Measurements from ENCODE around the gene C11orf24. TPM values are rescaled to one million over a fixed set of nuclear protein-coding genes. Genes with fewer than 3 reads are reported as not detected.
"Not testable (repeated sequence)": the region's sequence is repeated elsewhere in the genome, so short reads cannot be mapped to it uniquely, and the experiment has no call there.

The C11orf24 gene
- total RNA-seq, 1 donor from 2014 or later = 26.7 TPM

- Histone ChIP-seq H3K27ac (no peak overlapping the region), H3K27me3 (no peaks in the 10 kb centered on the region), H3K36me3 (no peaks in the 10 kb centered on the region), H3K9me3 (no peaks in the 10 kb centered on the region), H3K4me3 (no peak overlapping the region), H3K4me1 (peaks cover 19% of the 10 kb centered on the region)
- ATAC-seq (no peak), DNase-seq (no peak)
- intact Hi-C loops (cut with DNase I) = no loop called here
- TF ChIP-seq, protein P1, sequence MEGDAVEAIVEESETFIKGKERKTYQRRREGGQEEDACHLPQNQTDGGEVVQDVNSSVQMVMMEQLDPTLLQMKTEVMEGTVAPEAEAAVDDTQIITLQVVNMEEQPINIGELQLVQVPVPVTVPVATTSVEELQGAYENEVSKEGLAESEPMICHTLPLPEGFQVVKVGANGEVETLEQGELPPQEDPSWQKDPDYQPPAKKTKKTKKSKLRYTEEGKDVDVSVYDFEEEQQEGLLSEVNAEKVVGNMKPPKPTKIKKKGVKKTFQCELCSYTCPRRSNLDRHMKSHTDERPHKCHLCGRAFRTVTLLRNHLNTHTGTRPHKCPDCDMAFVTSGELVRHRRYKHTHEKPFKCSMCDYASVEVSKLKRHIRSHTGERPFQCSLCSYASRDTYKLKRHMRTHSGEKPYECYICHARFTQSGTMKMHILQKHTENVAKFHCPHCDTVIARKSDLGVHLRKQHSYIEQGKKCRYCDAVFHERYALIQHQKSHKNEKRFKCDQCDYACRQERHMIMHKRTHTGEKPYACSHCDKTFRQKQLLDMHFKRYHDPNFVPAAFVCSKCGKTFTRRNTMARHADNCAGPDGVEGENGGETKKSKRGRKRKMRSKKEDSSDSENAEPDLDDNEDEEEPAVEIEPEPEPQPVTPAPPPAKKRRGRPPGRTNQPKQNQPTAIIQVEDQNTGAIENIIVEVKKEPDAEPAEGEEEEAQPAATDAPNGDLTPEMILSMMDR (IDR thresholded peaks at IDR 0.05) = no peak
Measured at GRCh38 chr11:68302670-68303069, 30.9 kb upstream of the C11orf24 start.

DNA sequence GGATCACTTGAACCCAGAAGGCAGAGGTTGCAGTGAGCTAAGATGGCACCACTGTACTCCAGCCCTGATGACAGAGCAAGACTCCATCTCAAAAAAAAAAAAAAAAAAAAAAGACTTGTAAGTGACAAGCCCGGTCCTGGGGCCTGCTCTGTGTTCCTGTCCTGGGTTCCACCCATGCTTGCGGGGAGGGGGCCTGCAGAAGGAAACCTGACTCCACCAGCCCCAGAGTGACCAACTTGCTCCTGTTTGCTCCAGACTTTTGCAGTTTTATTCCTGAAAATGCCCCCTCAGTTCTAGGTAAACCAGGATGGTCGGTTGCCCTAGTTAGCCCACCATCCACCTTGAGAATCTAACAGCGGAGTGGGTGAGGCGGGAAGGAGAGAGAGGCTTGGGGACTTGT lies 30.5 kb upstream of the C11orf24 start:
- TF ChIP-seq, protein P1 (IDR thresholded peaks at IDR 0.05) = no peak
- Histone ChIP-seq H3K4me1 (peaks cover 19% of the 10 kb centered on the region), H3K36me3 (no peaks in the 10 kb centered on the region), H3K9me3 (no peaks in the 10 kb centered on the region), H3K4me3 (no peak overlapping the region), H3K27me3 (no peaks in the 10 kb centered on the region), H3K27ac (no peak overlapping the region)
- DNase-seq = no peak
- ATAC-seq = no peak
- intact Hi-C loops (cut with DNase I) = no loop called here

GRCh38 chr11:68300076-68300830 lies 28.5 kb upstream of the C11orf24 start:
- no peak for ATAC-seq
- peaks cover 19% of the 10 kb centered on the region for H3K4me1 ChIP-seq
- no peak for DNase-seq
- H3K9me3 ChIP-seq = no peaks in the 10 kb centered on the region
- no peaks in the 10 kb centered on the region for H3K27me3 ChIP-seq
- no peaks in the 10 kb centered on the region for H3K36me3 ChIP-seq
- TF ChIP-seq, protein P1 (IDR thresholded peaks at IDR 0.05) = no peak
- H3K4me3 ChIP-seq = no peak overlapping the region
- intact Hi-C loops (cut with DNase I) = no loop called here
- H3K27ac ChIP-seq = no peak overlapping the region

DNA sequence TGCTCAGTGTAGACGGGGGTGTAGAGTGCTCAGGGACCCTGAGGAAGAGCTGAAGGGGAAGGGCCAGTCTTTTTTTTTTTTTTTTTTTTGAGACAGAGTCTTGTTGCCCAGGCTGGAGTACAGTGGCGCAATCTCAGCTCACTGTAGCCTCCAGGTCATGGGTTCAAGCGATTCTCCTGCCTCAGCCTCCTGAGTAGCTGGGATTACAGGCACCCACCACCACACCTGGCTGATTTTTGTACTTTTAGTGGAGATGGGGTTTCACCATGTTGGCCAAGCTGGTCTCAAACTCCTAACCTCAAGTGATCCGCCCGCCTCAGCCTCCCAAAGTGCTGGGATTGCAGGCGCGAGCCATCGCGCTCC lies 27.7 kb upstream of the C11orf24 start:
- H3K9me3 ChIP-seq; H3K27me3 ChIP-seq; H3K27ac ChIP-seq; H3K36me3 ChIP-seq; DNase-seq; H3K4me3 ChIP-seq; intact Hi-C loops (cut with DNase I); ATAC-seq: not testable (repeated sequence)
- H3K4me1 ChIP-seq = peaks cover 19% of the 10 kb centered on the region

- no peak overlapping the region for H3K4me3 ChIP-seq
- H3K4me1 ChIP-seq = peaks cover 19% of the 10 kb centered on the region
- no peaks in the 10 kb centered on the region for H3K9me3 ChIP-seq
- no peak for DNase-seq
- intact Hi-C loops (cut with DNase I) = no loop called here
- no peak for ATAC-seq
- no peaks in the 10 kb centered on the region for H3K36me3 ChIP-seq
- H3K27me3 ChIP-seq = no peaks in the 10 kb centered on the region
- H3K27ac ChIP-seq = no peak overlapping the region
- TF ChIP-seq, protein P1 (IDR thresholded peaks at IDR 0.05) = no peak
Measured at GRCh38 chr11:68298659-68299516, 27.1 kb upstream of the C11orf24 start.
